Pancreas (tissue), 10 donors: ENCODE results near the gene TRPM3. TPM values are rescaled to one million over a fixed set of nuclear protein-coding genes. Genes with fewer than 3 reads are reported as not detected.
"Not testable (repeated sequence)": the region's sequence is repeated elsewhere in the genome, so short reads cannot be mapped to it uniquely, and the experiment has no call there.

Experiments used
- ATAC-seq, 4 donors: fragments of 200-7000 bp; cut with Tn5 transposase; one replicate each; pipeline versions ENCODE4 v1.8.0 to v1.9.1; 2020; ENCODE audit warnings: mild to moderate bottlenecking in 4 of 4, moderate library complexity in 4 of 4
- DNase-seq, 6 donors: peaks; one replicate each; pipeline ENCODE4 v3.0.0-alpha.2; 2020
- FAIRE-seq: peaks from 2 replicates; lab custom pipeline; 2012; peaks lifted over from hg19 to GRCh38; lab: Jason Lieb, UNC
- H3K27ac ChIP-seq, 4 donors: fragments of 200-600 bp; sonication (generic); 1 replicate in 3 of 4; 2 replicates in 1 of 4; pipeline versions ENCODE4 v1.5.0 to v1.8.0; 2020
- H3K27me3 ChIP-seq, 4 donors: fragments of 200-600 bp; one replicate each; pipeline ENCODE4 v1.8.0; 2021
- H3K36me3 ChIP-seq, 3 donors: fragments of 200-600 bp; sonication (generic) in 1 of 3; one replicate each; pipeline versions ENCODE4 v1.5.0 to v1.8.0; 2020 to 2021
- H3K4me1 ChIP-seq, 3 donors: fragments of 200-600 bp; one replicate each; pipeline ENCODE4 v1.8.0; 2021
- H3K4me3 ChIP-seq, 4 donors: fragments of 200-600 bp; sonication (generic) in 2 of 4; one replicate each; pipeline versions ENCODE4 v1.5.0 to v1.8.0; 2020 to 2021
- H3K9me3 ChIP-seq, 4 donors: fragments of 200-600 bp; one replicate each; pipeline ENCODE4 v1.8.0; 2021
- CTCF ChIP-seq, 4 donors: fragments of 200-600 bp; sonication (generic) in 3 of 4; IDR thresholded peaks; one replicate each; pipeline versions ENCODE4 v1.5.0 to v1.8.0; 2021; ENCODE audit warnings: antibody characterized with exemption in 4 of 4
- WGBS, 2 donors: extraction: QIAGEN DNeasy Blood & Tissue Kit; methylation state at CpG; one replicate each; pipeline ENCODE4 v1.1.7; 2013; 5-methylcytosine and 5-hydroxymethylcytosine counted together
- intact Hi-C, 3 donors: fragments of 100-400 bp; cut with DNase I; formaldehyde crosslinking; loops; one replicate each; pipeline versions ENCODE4 v1.11.1 to v1.14.2; 2022
- polyA plus RNA-seq, 2 donors: library from polyadenylated mRNA; stranded (reverse); fragments of 200-250 nt; gene quantifications; one replicate each; pipeline ENCODE4 v1.2.3, GENCODE V29; 2013
- total RNA-seq, 6 donors: library from RNA; stranded (reverse); fragmentation: NEBNext Ultra II Directional in 4 of 6; extraction: Animal tissue kit (Norgen Biotek cat#: 25700) in 4 of 6; gene quantifications; one replicate each; pipeline versions ENCODE4 v1.2.1 to v1.2.4, GENCODE V29; 2021 to 2023
- donor health status: healthy with polysubstance abuse.
- donor health status: DM: no; HTN: no; CAD: no; lungs with moderate emphysema.
- donor health status: DM: no; HTN: no; CAD: no.
- donor health status: control.
- donor health status: control.
- donor health status: Bipolar disorder and iron deficiency.
- donor health status: DM: yes; HTN: yes; CAD: no.
- donor health status: DM: no; HTN: no; CAD: no.
- donor health status: DM: no; HTN: no; CAD: no.
- donor health status: DM: yes; HTN: yes; CAD: no.

TRPM3 gene
- total and polyA plus RNA-seq, 8 donors, result 0.22 to 1.9 (median 0.76) TPM

DNA sequence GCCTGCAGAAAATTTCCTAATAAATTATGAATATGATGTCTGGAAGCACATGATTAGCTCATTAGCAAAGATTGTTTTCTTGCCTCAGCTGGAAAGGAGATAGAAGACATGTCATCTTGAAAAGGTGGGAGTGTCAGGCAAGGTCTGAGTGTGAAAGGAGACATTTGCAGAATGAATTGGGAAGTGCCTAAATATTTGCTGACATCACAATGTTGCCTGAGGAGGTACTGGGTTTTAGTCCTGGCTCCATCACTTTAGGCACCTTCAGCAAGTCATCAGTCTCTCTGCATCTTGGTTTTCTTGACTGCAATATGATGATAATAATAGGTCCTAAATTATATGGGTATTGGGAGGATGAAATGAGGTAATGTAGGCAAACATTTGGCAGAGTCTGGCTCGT is 140.1 kb downstream of the TRPM3 start:
- no peak for FAIRE-seq
- no peak overlapping the region for H3K4me3 ChIP-seq
- H3K4me1 ChIP-seq, result no peaks in the 10 kb centered on the region
- no peak for DNase-seq
- H3K27me3 ChIP-seq, result no peaks in the 10 kb centered on the region
- WGBS, 2 donors, result 38 to 45% methylated on average over 1 of the region's 1 CpG
- no peak for TF ChIP-seq CTCF (IDR thresholded peaks at IDR 0.05)
- no peaks in the 10 kb centered on the region for H3K36me3 ChIP-seq
- H3K9me3 ChIP-seq, result no peaks in the 10 kb centered on the region
- intact Hi-C loops, result no loop called here
- ATAC-seq, result no peak
- H3K27ac ChIP-seq, result no peak overlapping the region

DNA sequence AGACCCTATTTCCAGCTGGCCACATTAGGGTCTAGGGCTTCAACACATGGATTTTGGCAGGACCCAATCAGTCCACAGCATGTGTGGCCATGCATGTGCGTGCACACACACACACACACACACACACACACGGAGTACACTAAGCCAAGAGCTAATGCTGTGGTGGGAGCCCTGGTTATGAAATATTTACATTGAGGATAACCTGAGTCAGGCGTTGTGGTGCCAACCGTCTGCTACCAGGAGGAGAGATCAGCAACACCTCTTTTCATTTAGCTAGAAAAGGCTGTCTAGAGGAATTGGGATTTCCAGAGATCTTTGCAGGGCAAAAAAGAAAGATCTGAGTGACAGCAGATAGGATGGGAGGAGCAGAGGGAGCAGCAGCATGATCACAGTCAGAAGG is 141.5 kb downstream of the TRPM3 start:
- no peaks in the 10 kb centered on the region for H3K36me3 ChIP-seq

DNA sequence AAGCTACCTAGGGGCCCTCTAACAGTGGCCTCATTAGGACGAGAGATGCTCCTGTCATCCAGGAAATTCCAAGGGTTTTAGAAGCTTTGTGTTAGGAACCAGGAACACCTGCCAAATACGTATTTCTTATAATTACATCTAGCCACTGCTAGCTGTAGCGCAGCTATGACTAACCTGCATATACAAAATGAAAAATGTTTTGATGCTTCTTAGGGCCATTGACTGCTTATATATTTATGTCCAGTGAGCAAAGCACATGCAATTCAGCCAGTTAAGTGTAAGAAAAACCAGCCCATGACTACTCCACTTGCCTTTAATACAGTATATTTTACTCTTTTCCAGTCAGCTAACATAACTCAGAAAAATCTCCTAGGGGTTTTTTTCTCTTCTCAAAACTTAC is 143.3 kb downstream of the TRPM3 start:
- H3K9me3 ChIP-seq, result no peaks in the 10 kb centered on the region
- H3K4me3 ChIP-seq, result no peak overlapping the region
- H3K4me1 ChIP-seq, result no peaks in the 10 kb centered on the region
- H3K27me3 ChIP-seq, result no peaks in the 10 kb centered on the region
- ATAC-seq (no peak), FAIRE-seq (no peak), DNase-seq (no peak)
- H3K36me3 ChIP-seq, result no peaks in the 10 kb centered on the region
- H3K27ac ChIP-seq, result no peak overlapping the region
- intact Hi-C loops, result no loop called here
- 66 to 75% methylated on average over 3 of the region's 3 CpGs for WGBS, 2 donors
- no peak for TF ChIP-seq CTCF (IDR thresholded peaks at IDR 0.05)

More for the DNA sequence above, 141.5 kb downstream of the TRPM3 start:
- H3K27ac ChIP-seq, result no peak overlapping the region
- DNase-seq, result no peak
- TF ChIP-seq CTCF (IDR thresholded peaks at IDR 0.05), result no peak
- no peak overlapping the region for H3K4me3 ChIP-seq
- H3K9me3 ChIP-seq, result no peaks in the 10 kb centered on the region
- ATAC-seq, result no peak
- no peaks in the 10 kb centered on the region for H3K4me1 ChIP-seq
- FAIRE-seq, result no peak
- WGBS, 2 donors, result 42 to 52% methylated on average over 4 of the region's 4 CpGs
- intact Hi-C loops, result no loop called here
- no peaks in the 10 kb centered on the region for H3K27me3 ChIP-seq

- intact Hi-C loops, result no loop called here
- H3K4me3 ChIP-seq, result no peak overlapping the region
- FAIRE-seq (no peak), ATAC-seq (no peak), DNase-seq (no peak)
- no peak overlapping the region for H3K27ac ChIP-seq
- H3K9me3 ChIP-seq, result no peaks in the 10 kb centered on the region
- no peaks in the 10 kb centered on the region for H3K4me1 ChIP-seq
- WGBS, 2 donors, result 48 to 58% methylated on average over 5 of the region's 5 CpGs
- H3K27me3 ChIP-seq, result no peaks in the 10 kb centered on the region
- H3K36me3 ChIP-seq, result no peaks in the 10 kb centered on the region
- TF ChIP-seq CTCF (IDR thresholded peaks at IDR 0.05), result no peak
Observed at GRCh38 chr9:70975821-70976220, 145.6 kb downstream of the TRPM3 start.

DNA sequence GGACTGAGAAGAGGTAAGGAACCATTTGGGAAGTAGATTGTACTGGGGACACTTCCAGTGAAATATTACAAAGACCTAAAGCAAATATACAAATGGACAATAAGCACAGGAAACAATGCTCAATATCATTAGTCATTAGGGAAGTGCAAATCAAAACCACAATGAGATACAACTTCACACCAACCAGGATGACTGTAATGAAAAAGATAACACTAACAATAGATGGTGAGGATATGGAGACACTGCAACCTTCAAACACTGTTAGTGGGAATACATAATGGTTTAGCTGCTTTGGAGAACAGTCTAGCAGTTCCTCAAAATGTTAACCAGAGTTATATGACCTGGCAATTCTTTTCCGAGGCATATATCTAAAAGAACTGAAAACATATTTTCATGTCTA is 149.7 kb downstream of the TRPM3 start:
- Histone ChIP-seq H3K27ac (no peak overlapping the region), H3K9me3 (no peaks in the 10 kb centered on the region), H3K36me3 (no peaks in the 10 kb centered on the region), H3K4me3 (no peak overlapping the region), H3K27me3 (no peaks in the 10 kb centered on the region), H3K4me1 (no peaks in the 10 kb centered on the region)
- FAIRE-seq (no peak), DNase-seq (no peak), ATAC-seq (no peak)
- intact Hi-C loops, result no loop called here
- TF ChIP-seq CTCF (IDR thresholded peaks at IDR 0.05), result no peak
- 78 to 85% methylated on average over 1 of the region's 1 CpG for WGBS, 2 donors

DNA sequence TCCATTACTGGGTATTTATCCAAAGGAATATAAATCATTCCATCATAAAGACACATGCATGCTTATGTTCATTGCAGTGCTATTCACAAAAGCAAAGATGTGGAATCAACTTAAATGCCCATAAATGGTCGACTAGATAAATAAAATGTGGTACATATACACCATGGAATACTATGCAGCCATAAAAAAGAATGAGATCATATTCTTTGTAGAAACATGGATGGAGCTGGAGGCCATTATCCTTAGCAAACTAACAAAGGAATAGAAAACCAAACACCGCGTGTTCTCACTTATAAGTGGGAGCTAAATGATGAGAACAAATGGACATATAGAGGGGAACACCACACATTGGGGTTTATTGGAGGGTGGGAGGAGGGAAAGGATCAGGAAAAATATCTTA is 155.0 kb downstream of the TRPM3 start:
- H3K4me1 ChIP-seq, H3K36me3 ChIP-seq, ATAC-seq, H3K9me3 ChIP-seq, DNase-seq, FAIRE-seq, H3K4me3 ChIP-seq, H3K27me3 ChIP-seq, intact Hi-C loops, H3K27ac ChIP-seq: not testable (repeated sequence)
- 69 to 74% methylated on average over 3 of the region's 3 CpGs for WGBS, 2 donors
